ENCODE results near the gene ZBTB48. TPM values are rescaled to one million over a fixed set of nuclear protein-coding genes. Genes with fewer than 3 reads are reported as not detected.

The ZBTB48 gene
- total RNA-seq, 1 experiment from 2014 or later, result 41.9 TPM

GRCh38 chr1:6614019-6614928 is 34.5 kb downstream of the ZBTB48 start:
- peaks cover 8 to 43% of the 10 kb centered on the region in 2 experiments for H3K4me1 ChIP-seq (ENCODE audit: control insufficient read depth in 1 of 2, insufficient read depth in 2 of 2, low read length in 2 of 2)
- H3K4me3 ChIP-seq (replicated peaks in 1 of 2; ENCODE audit: low read depth in 1 of 2, low read length in 2 of 2), result peak overlapping the region; percentile 62 to 83
- no peaks in the 10 kb centered on the region for H3K9me3 ChIP-seq (ENCODE audit: control insufficient read depth in 1 of 2, insufficient read depth in 1 of 2, low read depth in 1 of 2, low read length in 2 of 2)
- H3K9ac ChIP-seq (ENCODE audit: low read length), result peak overlapping the region; percentile 93
- intact Hi-C loops (cut with micrococcal nuclease), result no loop called here
- RAD21 ChIA-PET (ENCODE audit: low non-redundant PET in 1 of 2, low total read pairs in 2 of 2, uncharacterized antibody in 2 of 2, unreplicated experiment in 2 of 2), result no interaction called here
- peak; percentile 1 for ATAC-seq
- CTCF ChIA-PET, result no interaction called here
- no peak for TF ChIP-seq JUND (IDR thresholded peaks at IDR 0.05)
- peak; percentile 21; the same call in 1 of the 2 replicates for TF ChIP-seq ZFX (IDR thresholded peaks at IDR 0.05)
- no peak for TF ChIP-seq ATF3 (IDR thresholded peaks at IDR 0.05)
- no peak for TF ChIP-seq SRF (IDR thresholded peaks at IDR 0.05; ENCODE audit: low read depth)
- TF ChIP-seq ZBTB33 (IDR thresholded peaks at IDR 0.05; ENCODE audit: extremely low read depth, insufficient replicate concordance, low read length), result no peak
- no peak for TF ChIP-seq EZH2phosphoT487 (IDR thresholded peaks at IDR 0.05; ENCODE audit: borderline replicate concordance)
- TF ChIP-seq EGR1 (IDR thresholded peaks at IDR 0.05; ENCODE audit: low read depth), result 0 out of 2 replicates have a peak, but pooled peaks have one; percentile 25
- H3K79me2 ChIP-seq (ENCODE audit: insufficient read depth, low read length), result peaks cover 51% of the 10 kb centered on the region
- POLR2A ChIA-PET, result no interaction called here
- peak overlapping the region; percentile 80 for H3K4me2 ChIP-seq (ENCODE audit: low read length)
- no peak for DNase-seq (ENCODE audit: low read depth, low spot score)
- peaks cover 9 to 15% of the 10 kb centered on the region in 2 experiments for H3K36me3 ChIP-seq (ENCODE audit: control insufficient read depth in 1 of 2, insufficient read depth in 2 of 2, low read length in 2 of 2)
- peak overlapping the region; percentile 92 for H3K27ac ChIP-seq (ENCODE audit: low read depth, low read length)
- no peaks in the 10 kb centered on the region for H3K9me2 ChIP-seq (ENCODE audit: insufficient read depth)
- no peaks in the 10 kb centered on the region; the same call in 1 of the 2 replicates for H4K20me1 ChIP-seq (ENCODE audit: insufficient read depth)
- no peak overlapping the region for H2AFZ ChIP-seq (ENCODE audit: low read depth, low read length, poor library complexity, severe bottlenecking)
- no TSS peak for BruUV-seq (replicated peaks)
- no peaks in the 10 kb centered on the region for H3K27me3 ChIP-seq (ENCODE audit: insufficient read depth, low read length)

Data from HCT116 (cell line).